WTC11 (cell line): ENCODE measurements around the gene CHL1.

Experiments used
- AFF4 ChIP-seq: sonication (generic); formaldehyde crosslinking; IDR thresholded peaks from 2 replicates; pipeline ENCODE4 v1.8.1; 2023; ENCODE audit warnings: mild to moderate bottlenecking, missing genetic modification reagents, borderline replicate concordance
- ATF2 ChIP-seq: sonication (generic); formaldehyde crosslinking; IDR thresholded peaks from 2 replicates; pipeline ENCODE4 v1.8.1; 2022; ENCODE audit warnings: low read depth, missing genetic modification reagents, borderline replicate concordance
- ATF3 ChIP-seq: sonication (generic); formaldehyde crosslinking; conservative IDR thresholded peaks from 2 replicates; pipeline ENCODE4 v1.8.1; 2022; ENCODE audit warnings: mild to moderate bottlenecking, missing genetic modification reagents
- CTCF ChIP-seq: fragments of 200-600 bp; IDR thresholded peaks from 2 replicates; pipeline ENCODE4 v1.8.0; 2022; ENCODE audit warnings: antibody characterized with exemption
- FOXP4 ChIP-seq: sonication (generic); formaldehyde crosslinking; IDR thresholded peaks from 2 replicates; pipeline ENCODE4 v1.8.0; 2022; ENCODE audit warnings: mild to moderate bottlenecking, missing genetic modification reagents
- HMGXB4 ChIP-seq: sonication (generic); formaldehyde crosslinking; IDR thresholded peaks from 2 replicates; pipeline ENCODE4 v1.8.1; 2023; ENCODE audit warnings: mild to moderate bottlenecking, moderate library complexity, missing genetic modification reagents
- MAX ChIP-seq: sonication (generic); formaldehyde crosslinking; IDR thresholded peaks from 2 replicates; pipeline ENCODE4 v1.8.0; 2022; ENCODE audit warnings: mild to moderate bottlenecking, missing genetic modification reagents
- SP1 ChIP-seq: sonication (generic); formaldehyde crosslinking; conservative IDR thresholded peaks from 2 replicates; pipeline ENCODE4 v1.8.1; 2022; ENCODE audit warnings: missing genetic modification reagents
- USF1 ChIP-seq: sonication (generic); formaldehyde crosslinking; IDR thresholded peaks from 2 replicates; pipeline ENCODE4 v1.8.0; 2022; ENCODE audit warnings: mild to moderate bottlenecking, missing genetic modification reagents
- ZNF416 ChIP-seq: fragments of 250-450 bp; sonication (Bioruptor Pico); IDR thresholded peaks from 2 replicates; pipeline ENCODE4 v1.9.0; 2021; ENCODE audit warnings: mild to moderate bottlenecking, inconsistent platforms

- TF ChIP-seq CTCF (no peak), MAX (CRISPR knock-in tag) (no peak), USF1 (CRISPR knock-in tag) (no peak), ATF2 (no peak), HMGXB4 (CRISPR knock-in tag) (no peak), ZNF416 (CRISPR knock-in tag) (no peak), ATF3 (no peak), FOXP4 (CRISPR knock-in tag) (no peak), SP1 (no peak), AFF4 (CRISPR knock-in tag) (no peak)
These were observed 233.6 kb downstream of the CHL1 start for GRCh38 chr3:430186-430585.
